Stimulated activated CD8-positive, alpha-beta memory T cell treated with anti-CD3 and anti-CD28 coated beads, Interleukin-15, amount 100 ng/mL, for 24 hours (primary cell): Measurements from ENCODE around the gene CAMKMT.

Experiments used
- DNase-seq: peaks from one replicate; pipeline ENCODE4 v3.0.0-alpha.2; 2020; ENCODE audit warnings: low read depth

CAMKMT gene

DNA sequence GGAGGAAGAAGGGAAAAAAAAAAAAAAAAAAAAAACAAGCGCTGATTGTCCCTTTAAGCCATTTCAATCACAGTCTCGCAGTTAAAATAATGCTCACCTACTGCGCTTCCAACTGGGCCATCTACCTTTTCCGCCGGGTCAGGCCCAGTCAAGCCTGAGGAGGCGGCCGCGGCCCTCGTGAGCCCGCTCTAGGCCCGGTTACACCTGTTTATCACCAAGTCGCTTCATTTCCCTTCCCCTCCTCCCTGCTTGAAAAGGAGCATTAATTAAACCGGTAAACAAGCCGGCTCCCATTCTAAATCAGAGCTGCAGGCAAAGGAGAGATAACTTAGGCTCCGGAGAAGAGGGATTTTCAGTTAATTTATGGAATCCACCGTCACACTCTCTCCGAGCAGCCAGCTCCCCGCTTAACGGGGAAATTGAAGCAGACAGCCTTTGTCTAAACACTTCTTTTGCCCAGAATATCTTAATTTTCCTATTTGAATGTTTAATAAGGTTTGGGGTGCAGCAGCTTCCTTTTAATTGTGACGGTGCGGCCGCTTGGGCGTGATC is 439.6 kb downstream of the CAMKMT start:
- DNase-seq = no peak

GRCh38 chr2:44801841-44802776 is 440.4 kb downstream of the CAMKMT start:
- DNase-seq = no peak

GRCh38 chr2:44802777-44803424 is 441.2 kb downstream of the CAMKMT start:
- no peak for DNase-seq

GRCh38 chr2:44804406-44805265 is 442.9 kb downstream of the CAMKMT start:
- DNase-seq = no peak

GRCh38 chr2:44805401-44806235 is 443.9 kb downstream of the CAMKMT start:
- DNase-seq = no peak

DNA sequence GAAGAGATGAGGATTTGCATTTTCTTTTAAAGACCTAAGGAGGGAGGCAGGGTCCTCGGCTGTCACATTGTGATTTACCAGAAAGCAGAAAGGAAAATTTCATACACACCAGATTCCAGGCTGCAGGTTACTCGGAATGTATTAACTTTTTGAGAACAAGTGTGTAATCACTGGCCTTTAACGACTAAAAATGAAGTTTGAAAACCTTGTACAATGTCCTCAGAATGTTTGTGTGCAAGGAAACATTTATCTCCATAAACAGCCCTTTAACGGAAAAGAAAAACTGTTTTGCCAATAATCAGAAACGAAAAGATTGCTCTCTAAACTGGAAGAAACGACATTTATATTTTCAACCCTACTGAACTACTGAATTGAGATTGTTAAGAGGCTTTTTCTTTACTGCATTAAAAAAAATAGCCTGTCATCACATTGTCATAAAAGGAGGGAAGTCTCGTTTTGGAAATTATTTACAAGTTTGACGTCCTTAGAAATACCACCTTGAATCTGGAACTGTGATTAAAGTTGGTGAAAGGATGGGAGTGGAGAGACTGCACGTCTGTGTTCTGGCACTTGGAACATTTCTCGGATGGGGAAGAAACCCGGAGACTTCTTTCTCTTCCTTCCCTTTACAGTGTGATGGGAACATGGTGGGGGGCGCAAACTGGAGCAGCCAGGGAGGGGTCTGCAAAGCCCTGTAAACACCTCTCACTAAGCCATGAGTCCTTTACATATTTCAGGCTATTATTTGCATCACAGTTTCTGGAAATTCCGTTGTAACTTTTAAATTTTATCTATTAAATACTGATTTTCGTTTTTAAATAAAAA is 445.7 kb downstream of the CAMKMT start:
- DNase-seq = no peak

DNA sequence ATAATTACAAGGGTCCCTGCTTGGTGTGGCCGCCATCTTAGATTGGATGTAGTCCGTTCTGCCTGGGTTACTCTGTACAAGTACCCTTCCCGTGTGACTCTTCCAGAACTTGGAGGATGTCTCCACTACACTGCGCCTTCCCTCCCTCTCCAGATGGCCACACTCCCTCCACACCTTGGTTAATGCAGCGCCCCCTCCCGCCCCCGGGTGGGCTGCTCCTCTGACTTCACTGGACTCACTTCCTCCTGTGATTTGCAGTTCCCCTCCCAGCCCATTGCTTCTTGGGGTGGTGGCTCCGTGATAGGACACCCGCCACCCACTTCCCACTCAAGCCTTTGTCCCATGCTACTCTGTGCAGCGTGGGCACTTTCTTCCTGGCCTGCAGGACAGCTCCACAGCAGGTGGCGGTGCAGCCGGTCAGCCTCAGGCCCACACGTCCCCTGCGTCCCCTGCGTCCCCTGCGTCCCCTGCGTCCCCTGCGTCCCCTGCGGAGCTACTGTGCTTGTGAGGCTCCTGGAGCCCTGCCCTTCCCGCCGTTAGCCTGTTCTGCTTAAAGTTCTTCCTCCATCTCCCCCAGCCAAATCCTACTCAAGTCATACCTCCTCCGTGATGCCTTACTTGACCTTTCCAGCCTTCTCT is 449.3 kb downstream of the CAMKMT start:
- no peak for DNase-seq

GRCh38 chr2:44813165-44813564 is 451.4 kb downstream of the CAMKMT start:
- no peak for DNase-seq

DNA sequence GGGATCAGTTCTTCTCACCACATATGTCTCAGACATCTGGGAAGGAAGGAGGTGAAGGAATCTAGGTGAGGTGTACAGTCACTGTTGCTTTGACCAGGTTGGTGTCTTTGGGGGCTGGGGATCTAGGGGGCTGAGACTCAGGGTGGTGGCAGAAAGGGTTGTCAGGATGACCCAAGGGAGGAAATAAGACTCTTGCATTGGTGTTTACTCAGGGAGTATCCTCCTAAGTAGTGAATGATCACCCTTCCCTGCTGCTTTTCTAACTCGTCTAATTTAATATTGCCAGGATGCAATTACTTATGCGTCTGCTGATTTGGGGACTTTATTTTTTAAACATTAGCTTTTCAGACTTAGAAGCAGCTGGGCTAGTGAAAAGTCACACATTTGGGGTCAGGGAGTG is 451.9 kb downstream of the CAMKMT start:
- no peak for DNase-seq

- DNase-seq = no peak
Observed at GRCh38 chr2:44817256-44817655, 455.5 kb downstream of the CAMKMT start.

GRCh38 chr2:44817673-44818335 is 456.1 kb downstream of the CAMKMT start:
- DNase-seq = no peak

- DNase-seq = no peak
Observed at GRCh38 chr2:44819061-44819460, 457.3 kb downstream of the CAMKMT start.

DNA sequence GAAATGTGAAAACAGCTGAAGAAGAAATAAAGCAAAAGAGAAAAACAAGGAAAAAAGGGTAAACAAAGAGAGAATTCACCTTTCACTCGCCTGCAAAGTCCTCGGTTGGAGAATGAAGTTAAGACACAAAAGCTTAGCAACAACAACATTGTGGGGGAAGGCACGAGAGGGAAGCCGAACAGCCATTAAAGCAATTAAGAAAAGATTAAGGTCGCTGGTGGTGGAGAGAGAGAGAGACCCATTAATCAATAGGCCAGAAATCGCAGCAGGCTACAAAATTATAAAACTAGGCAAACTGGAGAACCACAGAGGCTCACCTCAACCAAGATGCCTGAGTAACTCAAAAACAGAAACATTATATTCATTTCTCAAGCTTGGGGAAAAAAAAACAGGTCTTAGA is 459.8 kb downstream of the CAMKMT start:
- DNase-seq = no peak

DNA sequence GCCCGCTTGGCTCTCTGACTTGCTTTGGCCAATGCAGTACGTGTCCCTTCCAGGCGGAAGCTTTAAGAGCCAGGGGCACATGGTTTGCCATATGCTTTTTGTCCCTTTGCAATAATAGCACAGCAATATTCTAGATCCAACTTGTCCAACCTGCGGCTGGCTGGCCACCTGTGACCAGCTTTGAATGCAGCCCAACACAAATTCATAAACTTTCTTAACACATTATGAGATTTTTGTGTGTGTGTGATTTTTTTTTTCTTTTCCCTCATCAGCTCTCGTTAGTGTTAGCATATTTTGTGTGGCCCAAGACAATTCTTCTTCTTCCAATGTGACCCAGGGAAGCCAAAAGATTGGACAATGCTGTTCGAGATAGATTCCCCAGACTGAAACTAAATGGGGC is 460.4 kb downstream of the CAMKMT start:
- no peak for DNase-seq
